Suprapubic skin (tissue), 4 donors: ENCODE data around the gene PIPOX. TPM values are rescaled to one million over a fixed set of nuclear protein-coding genes. Genes with fewer than 3 reads are reported as not detected.

ENCODE experiments used
- DNase-seq, 2 donors: peaks; one replicate each; pipeline ENCODE4 v3.0.0-alpha.2; 2019; ENCODE audit warnings: low spot score in 2 of 2
- H3K27ac ChIP-seq: fragments of 200-600 bp; sonication (generic); one replicate; pipeline ENCODE4 v1.5.1; 2019
- H3K27me3 ChIP-seq: fragments of 200-600 bp; sonication (generic); one replicate; pipeline ENCODE4 v1.5.1; 2019
- H3K36me3 ChIP-seq: fragments of 200-600 bp; sonication (generic); one replicate; pipeline ENCODE4 v1.5.1; 2019
- H3K4me1 ChIP-seq: fragments of 200-600 bp; sonication (generic); one replicate; pipeline ENCODE4 v1.5.1; 2019
- H3K4me3 ChIP-seq: fragments of 200-600 bp; sonication (generic); one replicate; pipeline ENCODE4 v1.5.1; 2019; ENCODE audit warnings: mild to moderate bottlenecking
- H3K9me3 ChIP-seq: fragments of 200-600 bp; sonication (generic); one replicate; pipeline ENCODE4 v1.5.1; 2019
- EP300 ChIP-seq: sonication (generic); formaldehyde crosslinking; IDR thresholded peaks from one replicate; pipeline ENCODE4 v1.6.1; 2017; ENCODE audit warnings: antibody characterized with exemption
- POLR2A ChIP-seq, 2 donors: fragments of 450-650 bp; IDR thresholded peaks; one replicate each; pipeline ENCODE4 v1.6.1; 2017; ENCODE audit warnings: antibody characterized with exemption in 2 of 2, mild to moderate bottlenecking in 2 of 2, moderate library complexity in 2 of 2
- POLR2AphosphoS5 ChIP-seq, 3 donors: sonication (generic); formaldehyde crosslinking; IDR thresholded peaks; one replicate each; pipeline ENCODE4 v1.6.1; 2017; ENCODE audit warnings: antibody characterized with exemption in 3 of 3
- WGBS: methylation state at CpG from one replicate; pipeline ENCODE4 v1.1.5; 2018; 5-methylcytosine and 5-hydroxymethylcytosine counted together
- total RNA-seq, 4 donors: library from RNA; depleted of rRNA; stranded (reverse); fragments of >200 nt; gene quantifications; one replicate each; pipeline ENCODE4 v1.1.0, GENCODE V29; 2016
- TF ChIP-seq, protein P1 (sequence below), 2 donors: fragments of 200-600 bp in 1 of 2; fragments of 450-650 bp in 1 of 2; sonication (generic) in 1 of 2; IDR thresholded peaks; one replicate each; pipeline ENCODE4 v1.5.1; 2016 to 2019; ENCODE audit warnings: antibody characterized with exemption in 2 of 2, mild to moderate bottlenecking in 1 of 2, moderate library complexity in 1 of 2

Gene PIPOX
- total RNA-seq, 4 donors from 2014 or later: 1.3 to 3.7 (median 3.0) TPM

DNA sequence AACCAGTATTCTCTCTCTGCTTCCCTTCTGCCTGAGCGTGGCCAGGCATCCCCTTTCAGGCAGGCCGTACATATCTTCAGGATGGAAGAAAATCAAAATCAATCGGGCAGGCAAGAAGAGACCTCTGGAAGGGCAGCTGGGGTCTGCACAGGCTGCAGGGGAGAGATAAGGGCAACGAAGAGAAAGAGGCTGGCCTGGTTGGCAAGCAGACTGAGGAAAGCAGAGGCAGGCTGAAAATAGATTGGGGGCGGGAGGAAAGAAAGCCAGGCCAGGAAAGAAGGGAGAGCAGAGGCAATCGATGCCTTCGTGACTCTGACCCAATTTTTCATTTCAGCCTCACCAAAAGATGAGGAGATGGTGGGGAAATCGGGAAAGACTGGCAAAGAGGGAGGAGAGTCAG, 18.1 kb downstream of the PIPOX start:
- WGBS: 66% methylated on average over 8 of the region's 8 CpGs
- DNase-seq: no peak
- no peaks in the 10 kb centered on the region for H3K9me3 ChIP-seq
- H3K36me3 ChIP-seq: no peaks in the 10 kb centered on the region
- H3K27me3 ChIP-seq: no peaks in the 10 kb centered on the region
- no peak overlapping the region for H3K4me3 ChIP-seq
- TF ChIP-seq POLR2A (IDR thresholded peaks at IDR 0.05) (no peak), EP300 (no peak), POLR2AphosphoS5 (IDR thresholded peaks at IDR 0.05) (no peak)
- TF ChIP-seq, protein P1, sequence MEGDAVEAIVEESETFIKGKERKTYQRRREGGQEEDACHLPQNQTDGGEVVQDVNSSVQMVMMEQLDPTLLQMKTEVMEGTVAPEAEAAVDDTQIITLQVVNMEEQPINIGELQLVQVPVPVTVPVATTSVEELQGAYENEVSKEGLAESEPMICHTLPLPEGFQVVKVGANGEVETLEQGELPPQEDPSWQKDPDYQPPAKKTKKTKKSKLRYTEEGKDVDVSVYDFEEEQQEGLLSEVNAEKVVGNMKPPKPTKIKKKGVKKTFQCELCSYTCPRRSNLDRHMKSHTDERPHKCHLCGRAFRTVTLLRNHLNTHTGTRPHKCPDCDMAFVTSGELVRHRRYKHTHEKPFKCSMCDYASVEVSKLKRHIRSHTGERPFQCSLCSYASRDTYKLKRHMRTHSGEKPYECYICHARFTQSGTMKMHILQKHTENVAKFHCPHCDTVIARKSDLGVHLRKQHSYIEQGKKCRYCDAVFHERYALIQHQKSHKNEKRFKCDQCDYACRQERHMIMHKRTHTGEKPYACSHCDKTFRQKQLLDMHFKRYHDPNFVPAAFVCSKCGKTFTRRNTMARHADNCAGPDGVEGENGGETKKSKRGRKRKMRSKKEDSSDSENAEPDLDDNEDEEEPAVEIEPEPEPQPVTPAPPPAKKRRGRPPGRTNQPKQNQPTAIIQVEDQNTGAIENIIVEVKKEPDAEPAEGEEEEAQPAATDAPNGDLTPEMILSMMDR (IDR thresholded peaks at IDR 0.05): no peak
- no peak overlapping the region for H3K27ac ChIP-seq
- peaks cover 7% of the 10 kb centered on the region for H3K4me1 ChIP-seq

DNA sequence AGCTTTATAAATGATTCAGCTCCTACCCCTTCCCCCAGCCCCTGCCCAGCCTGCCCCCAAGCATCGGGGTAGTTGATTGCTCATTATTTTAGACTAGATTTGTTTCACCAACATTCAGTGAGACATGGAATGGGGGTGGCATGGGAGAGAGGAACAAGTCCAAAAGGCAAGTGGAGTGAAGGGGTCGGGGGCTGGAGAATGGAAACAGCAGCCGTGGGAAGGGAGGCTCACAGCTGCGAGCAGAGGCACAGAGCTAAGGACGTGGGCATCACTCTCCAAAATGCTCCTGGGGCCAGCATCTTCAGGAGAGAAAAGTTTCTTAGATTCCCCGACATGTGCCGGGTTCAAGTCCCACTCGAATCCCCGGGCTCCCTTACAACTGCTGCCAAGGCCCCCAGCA, 19.3 kb downstream of the PIPOX start:
- H3K27me3 ChIP-seq: no peaks in the 10 kb centered on the region
- DNase-seq: no peak
- peaks cover 9% of the 10 kb centered on the region for H3K4me1 ChIP-seq
- no peak overlapping the region for H3K4me3 ChIP-seq
- 92% methylated on average over 9 of the region's 9 CpGs for WGBS
- TF ChIP-seq EP300 (no peak), POLR2AphosphoS5 (IDR thresholded peaks at IDR 0.05) (no peak), POLR2A (IDR thresholded peaks at IDR 0.05) (no peak)
- TF ChIP-seq, protein P1 (IDR thresholded peaks at IDR 0.05): no peak
- H3K9me3 ChIP-seq: no peaks in the 10 kb centered on the region
- no peaks in the 10 kb centered on the region for H3K36me3 ChIP-seq
- H3K27ac ChIP-seq: no peak overlapping the region

DNA sequence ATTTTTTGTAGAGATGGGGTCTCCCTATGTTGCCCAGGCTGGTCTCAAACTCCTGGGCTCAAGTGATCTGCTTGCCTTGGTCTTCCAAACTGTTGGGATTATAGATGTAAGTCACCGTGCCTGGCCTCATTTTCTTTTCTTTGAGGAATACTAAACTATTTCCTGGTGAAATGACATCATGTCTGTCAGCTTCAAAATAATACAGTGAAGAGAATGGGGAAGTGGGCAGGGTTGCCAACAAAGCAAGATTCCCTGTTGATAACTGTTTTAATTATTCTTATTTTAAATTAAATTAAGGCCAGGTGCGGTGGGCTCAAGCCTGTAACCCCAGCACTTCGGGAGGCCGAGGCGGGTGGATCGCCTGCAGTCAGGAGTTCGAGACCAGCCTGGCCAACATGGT, 21.1 kb downstream of the PIPOX start:
- no peaks in the 10 kb centered on the region for H3K9me3 ChIP-seq
- no peaks in the 10 kb centered on the region for H3K36me3 ChIP-seq
- TF ChIP-seq, protein P1 (IDR thresholded peaks at IDR 0.05): no peak
- TF ChIP-seq EP300 (no peak), POLR2A (IDR thresholded peaks at IDR 0.05) (no peak), POLR2AphosphoS5 (IDR thresholded peaks at IDR 0.05) (no peak)
- no peak overlapping the region for H3K4me3 ChIP-seq
- no peak for DNase-seq
- peaks cover 9% of the 10 kb centered on the region for H3K4me1 ChIP-seq
- no peaks in the 10 kb centered on the region for H3K27me3 ChIP-seq
- H3K27ac ChIP-seq: no peak overlapping the region
- 84% methylated on average over 7 of the region's 7 CpGs for WGBS

DNA sequence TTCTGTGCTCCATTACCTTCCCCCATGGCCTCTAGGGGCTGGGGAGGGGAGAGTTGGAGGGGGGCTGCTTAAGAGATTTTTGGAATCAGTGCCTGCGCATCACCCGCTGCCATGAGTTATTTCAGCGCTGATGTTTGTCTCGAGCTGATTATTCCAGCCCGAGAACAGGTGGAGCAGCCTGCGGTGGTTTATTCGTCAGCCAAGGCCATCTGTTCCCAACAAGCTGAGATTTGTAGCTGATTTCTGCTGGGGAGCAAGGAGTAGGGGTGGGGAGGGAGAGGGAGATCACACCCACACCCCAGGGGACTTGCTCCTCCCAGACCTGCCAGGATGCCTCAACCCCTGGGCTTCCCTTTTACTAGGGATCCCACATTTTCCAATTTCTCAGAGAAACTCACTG, 23.1 kb downstream of the PIPOX start:
- WGBS: 56% methylated on average over 7 of the region's 7 CpGs
- no peak for TF ChIP-seq POLR2A (IDR thresholded peaks at IDR 0.05)
- TF ChIP-seq EP300: no peak
- TF ChIP-seq, protein P1 (IDR thresholded peaks at IDR 0.05): no peak
- no peak for TF ChIP-seq POLR2AphosphoS5 (IDR thresholded peaks at IDR 0.05)
- H3K27me3 ChIP-seq: no peaks in the 10 kb centered on the region
- no peak overlapping the region for H3K27ac ChIP-seq
- peaks cover 22% of the 10 kb centered on the region for H3K4me1 ChIP-seq
- DNase-seq: no peak
- no peaks in the 10 kb centered on the region for H3K9me3 ChIP-seq
- no peak overlapping the region for H3K4me3 ChIP-seq
- no peaks in the 10 kb centered on the region for H3K36me3 ChIP-seq

DNA sequence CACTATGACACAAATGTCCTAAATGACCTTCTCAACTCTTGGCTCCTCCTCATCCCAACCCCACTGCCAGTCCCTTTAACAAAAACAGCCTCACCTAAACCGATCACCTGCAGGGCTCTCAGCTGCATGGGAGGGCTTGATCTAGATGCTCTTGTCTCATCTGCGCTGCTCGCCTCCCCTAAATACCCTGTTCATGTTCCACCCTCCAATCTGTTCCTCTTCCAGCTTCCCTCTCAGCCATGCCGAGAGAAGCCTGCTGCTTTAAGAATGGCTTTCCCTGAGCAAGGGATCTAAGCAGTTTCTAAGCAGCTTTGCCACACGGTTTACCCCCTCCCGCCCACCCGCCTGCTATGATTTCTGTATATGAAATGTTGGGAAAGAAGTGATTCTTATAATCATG, 23.7 kb downstream of the PIPOX start:
- H3K4me3 ChIP-seq: no peak overlapping the region
- TF ChIP-seq, protein P1 (IDR thresholded peaks at IDR 0.05): no peak
- TF ChIP-seq EP300 (no peak), POLR2AphosphoS5 (IDR thresholded peaks at IDR 0.05) (no peak), POLR2A (IDR thresholded peaks at IDR 0.05) (no peak)
- H3K27ac ChIP-seq: no peak overlapping the region
- no peak for DNase-seq
- H3K27me3 ChIP-seq: no peaks in the 10 kb centered on the region
- H3K9me3 ChIP-seq: no peaks in the 10 kb centered on the region
- no peaks in the 10 kb centered on the region for H3K36me3 ChIP-seq
- H3K4me1 ChIP-seq: peaks cover 27% of the 10 kb centered on the region
- 64% methylated on average over 7 of the region's 7 CpGs for WGBS
